HepG2 (cell line): ENCODE data around the gene STX12. TPM values are rescaled to one million over a fixed set of nuclear protein-coding genes. Genes with fewer than 3 reads are reported as not detected.

ENCODE experiments used
- RNF2 ChIP-seq: fragments of 450-650 bp; conservative IDR thresholded peaks from 2 replicates; pipeline ENCODE4 v1.6.1; 2016; ENCODE audit warnings: low read depth
- SMAD9 ChIP-seq: sonication (generic); formaldehyde crosslinking; IDR thresholded peaks from 2 replicates; pipeline ENCODE4 v1.5.1; 2020; ENCODE audit warnings: mild to moderate bottlenecking, missing genetic modification reagents
- SNAI1 ChIP-seq: sonication (generic); formaldehyde crosslinking; IDR thresholded peaks from 2 replicates; pipeline ENCODE4 v1.5.0; 2020; ENCODE audit warnings: mild to moderate bottlenecking, missing genetic modification reagents, borderline replicate concordance
- ZFP1 ChIP-seq: IDR thresholded peaks from 2 replicates; pipeline ENCODE4 v1.6.1; 2016
- ZIK1 ChIP-seq: sonication (generic); formaldehyde crosslinking; IDR thresholded peaks from 2 replicates; pipeline ENCODE4 v1.5.0; 2020; ENCODE audit warnings: mild to moderate bottlenecking, low read depth, missing genetic modification reagents, borderline replicate concordance
- ZNF30 ChIP-seq: sonication (generic); formaldehyde crosslinking; IDR thresholded peaks from 2 replicates; pipeline ENCODE4 v1.5.0; 2020; ENCODE audit warnings: mild to moderate bottlenecking, missing genetic modification reagents
- ZNF749 ChIP-seq: sonication (generic); formaldehyde crosslinking; IDR thresholded peaks from 2 replicates; pipeline ENCODE4 v1.8.0; 2022; ENCODE audit warnings: mild to moderate bottlenecking, missing genetic modification reagents, moderate library complexity, borderline replicate concordance
- ZNF841 ChIP-seq: sonication (generic); formaldehyde crosslinking; IDR thresholded peaks from 2 replicates; pipeline ENCODE4 v1.8.1; 2023; ENCODE audit warnings: missing genetic modification reagents, borderline replicate concordance
- polyA plus RNA-seq, 8 experiments: library from polyadenylated mRNA; depleted of rRNA in 3 of 8; stranded (reverse) in 7 of 8; unstranded in 1 of 8; fragments of >200 nt; fragmentation: Illumina TruSeq in 4 of 8; extraction: Trizol in 4 of 8; gene quantifications; 2 replicates each; pipeline versions ENCODE4 v1.2.1 to v1.2.3, GENCODE V29; 2011 to 2016; ENCODE audit warnings: low read depth in 4 of 8, missing spikeins in 1 of 8, mixed read lengths in 1 of 8; ENCODE audit not compliant: insufficient read depth in 1 of 8
- total RNA-seq, 5 experiments: library from RNA; depleted of rRNA; stranded (reverse); fragments of >200 nt; fragmentation: Illumina TruSeq; extraction: Trizol; gene quantifications; 2 replicates each; pipeline ENCODE4 v1.2.3, GENCODE V29; 2016; ENCODE audit warnings: low read depth in 1 of 5
- TF ChIP-seq, protein P1 (sequence below): sonication (generic); formaldehyde crosslinking; IDR thresholded peaks from 2 replicates; pipeline ENCODE4 v1.4.0; 2020; ENCODE audit warnings: mild to moderate bottlenecking, missing genetic modification reagents, borderline replicate concordance
- TF ChIP-seq, protein P2 (sequence below), 2 experiments: sonication (generic) in 1 of 2; formaldehyde crosslinking in 1 of 2; IDR thresholded peaks; 2 replicates each; pipeline versions ENCODE4 v1.4.0 to v1.6.1; 2018 to 2020; ENCODE audit warnings: missing genetic modification reagents in 2 of 2, borderline replicate concordance in 1 of 2, low read depth in 1 of 2, mild to moderate bottlenecking in 1 of 2, missing biosample characterization in 1 of 2
- TF ChIP-seq, protein P3 (sequence below): sonication (generic); formaldehyde crosslinking; conservative IDR thresholded peaks from 2 replicates; pipeline ENCODE4 v1.4.0; 2020; ENCODE audit warnings: missing genetic modification reagents
- TF ChIP-seq, protein P4 (sequence below): sonication (generic); formaldehyde crosslinking; IDR thresholded peaks from 2 replicates; pipeline ENCODE4 v1.5.1; 2020; ENCODE audit warnings: missing genetic modification reagents, mild to moderate bottlenecking, borderline replicate concordance
- TF ChIP-seq, protein P5 (sequence below): IDR thresholded peaks from 2 replicates; pipeline ENCODE4 v1.6.1; 2012; ENCODE audit warnings: low read depth, low read length, improper control_type of control experiment
- TF ChIP-seq, protein P6 (sequence below): sonication (generic); formaldehyde crosslinking; IDR thresholded peaks from 2 replicates; pipeline ENCODE4 v1.8.1; 2022; ENCODE audit warnings: mild to moderate bottlenecking, missing genetic modification reagents

STX12 gene
- total and polyA plus RNA-seq, 2 of the 13 experiments (the other 11 are each of a cell fraction or from before 2014, with no cell fraction given), result 9.0 to 19.7 TPM

DNA sequence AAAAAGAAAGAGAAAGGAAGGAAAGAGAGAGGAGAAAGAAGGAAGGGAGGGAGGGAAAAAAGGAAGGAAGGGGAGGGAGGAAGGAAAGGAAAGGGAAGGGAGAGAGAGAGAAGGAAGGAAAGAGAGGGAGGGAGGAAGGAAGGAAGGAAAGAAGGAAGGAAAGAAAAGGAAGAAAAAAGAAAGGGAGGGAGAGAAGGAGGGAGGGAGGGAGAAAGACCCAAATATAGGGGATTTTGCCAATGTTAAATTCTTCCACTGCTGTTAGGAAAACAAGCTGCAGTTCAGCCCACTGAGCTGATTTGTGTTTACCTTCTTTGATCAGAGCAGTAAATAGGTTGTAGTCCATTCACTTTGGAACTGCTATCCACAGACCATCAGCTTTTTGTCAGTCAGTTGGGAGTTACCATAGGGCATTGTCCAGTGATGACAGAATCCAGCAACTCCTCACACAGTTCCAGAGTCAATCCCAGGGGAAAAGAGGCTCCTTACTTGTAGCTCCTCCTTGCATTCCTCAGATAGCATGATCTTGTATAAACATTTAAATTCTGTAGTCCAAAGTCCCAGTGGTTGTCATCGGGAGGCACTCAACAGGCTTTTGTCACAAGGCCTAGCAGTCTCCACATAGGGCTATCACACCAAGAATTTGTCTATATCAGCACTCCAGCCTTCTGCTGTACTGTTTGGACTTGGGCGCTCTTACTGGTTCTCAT is 44.1 kb downstream of the STX12 start (continued):
- TF ChIP-seq, protein P1, sequence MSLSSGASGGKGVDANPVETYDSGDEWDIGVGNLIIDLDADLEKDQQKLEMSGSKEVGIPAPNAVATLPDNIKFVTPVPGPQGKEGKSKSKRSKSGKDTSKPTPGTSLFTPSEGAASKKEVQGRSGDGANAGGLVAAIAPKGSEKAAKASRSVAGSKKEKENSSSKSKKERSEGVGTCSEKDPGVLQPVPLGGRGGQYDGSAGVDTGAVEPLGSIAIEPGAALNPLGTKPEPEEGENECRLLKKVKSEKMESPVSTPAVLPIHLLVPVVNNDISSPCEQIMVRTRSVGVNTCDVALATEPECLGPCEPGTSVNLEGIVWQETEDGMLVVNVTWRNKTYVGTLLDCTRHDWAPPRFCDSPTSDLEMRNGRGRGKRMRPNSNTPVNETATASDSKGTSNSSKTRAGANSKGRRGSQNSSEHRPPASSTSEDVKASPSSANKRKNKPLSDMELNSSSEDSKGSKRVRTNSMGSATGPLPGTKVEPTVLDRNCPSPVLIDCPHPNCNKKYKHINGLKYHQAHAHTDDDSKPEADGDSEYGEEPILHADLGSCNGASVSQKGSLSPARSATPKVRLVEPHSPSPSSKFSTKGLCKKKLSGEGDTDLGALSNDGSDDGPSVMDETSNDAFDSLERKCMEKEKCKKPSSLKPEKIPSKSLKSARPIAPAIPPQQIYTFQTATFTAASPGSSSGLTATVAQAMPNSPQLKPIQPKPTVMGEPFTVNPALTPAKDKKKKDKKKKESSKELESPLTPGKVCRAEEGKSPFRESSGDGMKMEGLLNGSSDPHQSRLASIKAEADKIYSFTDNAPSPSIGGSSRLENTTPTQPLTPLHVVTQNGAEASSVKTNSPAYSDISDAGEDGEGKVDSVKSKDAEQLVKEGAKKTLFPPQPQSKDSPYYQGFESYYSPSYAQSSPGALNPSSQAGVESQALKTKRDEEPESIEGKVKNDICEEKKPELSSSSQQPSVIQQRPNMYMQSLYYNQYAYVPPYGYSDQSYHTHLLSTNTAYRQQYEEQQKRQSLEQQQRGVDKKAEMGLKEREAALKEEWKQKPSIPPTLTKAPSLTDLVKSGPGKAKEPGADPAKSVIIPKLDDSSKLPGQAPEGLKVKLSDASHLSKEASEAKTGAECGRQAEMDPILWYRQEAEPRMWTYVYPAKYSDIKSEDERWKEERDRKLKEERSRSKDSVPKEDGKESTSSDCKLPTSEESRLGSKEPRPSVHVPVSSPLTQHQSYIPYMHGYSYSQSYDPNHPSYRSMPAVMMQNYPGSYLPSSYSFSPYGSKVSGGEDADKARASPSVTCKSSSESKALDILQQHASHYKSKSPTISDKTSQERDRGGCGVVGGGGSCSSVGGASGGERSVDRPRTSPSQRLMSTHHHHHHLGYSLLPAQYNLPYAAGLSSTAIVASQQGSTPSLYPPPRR, result 0 out of 2 replicates have a peak, but pooled peaks have one; percentile 59
- TF ChIP-seq ZNF841 (CRISPR knock-in tag), result no peak
- TF ChIP-seq, protein P2, sequence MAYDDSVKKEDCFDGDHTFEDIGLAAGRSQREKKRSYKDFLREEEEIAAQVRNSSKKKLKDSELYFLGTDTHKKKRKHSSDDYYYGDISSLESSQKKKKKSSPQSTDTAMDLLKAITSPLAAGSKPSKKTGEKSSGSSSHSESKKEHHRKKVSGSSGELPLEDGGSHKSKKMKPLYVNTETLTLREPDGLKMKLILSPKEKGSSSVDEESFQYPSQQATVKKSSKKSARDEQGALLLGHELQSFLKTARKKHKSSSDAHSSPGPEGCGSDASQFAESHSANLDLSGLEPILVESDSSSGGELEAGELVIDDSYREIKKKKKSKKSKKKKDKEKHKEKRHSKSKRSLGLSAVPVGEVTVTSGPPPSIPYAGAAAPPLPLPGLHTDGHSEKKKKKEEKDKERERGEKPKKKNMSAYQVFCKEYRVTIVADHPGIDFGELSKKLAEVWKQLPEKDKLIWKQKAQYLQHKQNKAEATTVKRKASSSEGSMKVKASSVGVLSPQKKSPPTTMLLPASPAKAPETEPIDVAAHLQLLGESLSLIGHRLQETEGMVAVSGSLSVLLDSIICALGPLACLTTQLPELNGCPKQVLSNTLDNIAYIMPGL (CRISPR knock-in tag; IDR thresholded peaks at IDR 0.05; ENCODE audit: borderline replicate concordance in 1 of 2, low read depth in 1 of 2), result no peak
- TF ChIP-seq, protein P3, sequence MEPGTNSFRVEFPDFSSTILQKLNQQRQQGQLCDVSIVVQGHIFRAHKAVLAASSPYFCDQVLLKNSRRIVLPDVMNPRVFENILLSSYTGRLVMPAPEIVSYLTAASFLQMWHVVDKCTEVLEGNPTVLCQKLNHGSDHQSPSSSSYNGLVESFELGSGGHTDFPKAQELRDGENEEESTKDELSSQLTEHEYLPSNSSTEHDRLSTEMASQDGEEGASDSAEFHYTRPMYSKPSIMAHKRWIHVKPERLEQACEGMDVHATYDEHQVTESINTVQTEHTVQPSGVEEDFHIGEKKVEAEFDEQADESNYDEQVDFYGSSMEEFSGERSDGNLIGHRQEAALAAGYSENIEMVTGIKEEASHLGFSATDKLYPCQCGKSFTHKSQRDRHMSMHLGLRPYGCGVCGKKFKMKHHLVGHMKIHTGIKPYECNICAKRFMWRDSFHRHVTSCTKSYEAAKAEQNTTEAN, result no peak
- no peak for TF ChIP-seq ZIK1 (CRISPR knock-in tag)
- TF ChIP-seq ZNF749 (CRISPR knock-in tag), result no peak
- TF ChIP-seq, protein P4, sequence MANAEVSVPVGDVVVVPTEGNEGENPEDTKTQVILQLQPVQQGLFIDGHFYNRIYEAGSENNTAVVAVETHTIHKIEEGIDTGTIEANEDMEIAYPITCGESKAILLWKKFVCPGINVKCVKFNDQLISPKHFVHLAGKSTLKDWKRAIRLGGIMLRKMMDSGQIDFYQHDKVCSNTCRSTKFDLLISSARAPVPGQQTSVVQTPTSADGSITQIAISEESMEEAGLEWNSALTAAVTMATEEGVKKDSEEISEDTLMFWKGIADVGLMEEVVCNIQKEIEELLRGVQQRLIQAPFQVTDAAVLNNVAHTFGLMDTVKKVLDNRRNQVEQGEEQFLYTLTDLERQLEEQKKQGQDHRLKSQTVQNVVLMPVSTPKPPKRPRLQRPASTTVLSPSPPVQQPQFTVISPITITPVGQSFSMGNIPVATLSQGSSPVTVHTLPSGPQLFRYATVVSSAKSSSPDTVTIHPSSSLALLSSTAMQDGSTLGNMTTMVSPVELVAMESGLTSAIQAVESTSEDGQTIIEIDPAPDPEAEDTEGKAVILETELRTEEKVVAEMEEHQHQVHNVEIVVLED, result no peak
- no peak for TF ChIP-seq SMAD9 (CRISPR knock-in tag)
- TF ChIP-seq SNAI1 (CRISPR knock-in tag), result no peak
- TF ChIP-seq, protein P5, sequence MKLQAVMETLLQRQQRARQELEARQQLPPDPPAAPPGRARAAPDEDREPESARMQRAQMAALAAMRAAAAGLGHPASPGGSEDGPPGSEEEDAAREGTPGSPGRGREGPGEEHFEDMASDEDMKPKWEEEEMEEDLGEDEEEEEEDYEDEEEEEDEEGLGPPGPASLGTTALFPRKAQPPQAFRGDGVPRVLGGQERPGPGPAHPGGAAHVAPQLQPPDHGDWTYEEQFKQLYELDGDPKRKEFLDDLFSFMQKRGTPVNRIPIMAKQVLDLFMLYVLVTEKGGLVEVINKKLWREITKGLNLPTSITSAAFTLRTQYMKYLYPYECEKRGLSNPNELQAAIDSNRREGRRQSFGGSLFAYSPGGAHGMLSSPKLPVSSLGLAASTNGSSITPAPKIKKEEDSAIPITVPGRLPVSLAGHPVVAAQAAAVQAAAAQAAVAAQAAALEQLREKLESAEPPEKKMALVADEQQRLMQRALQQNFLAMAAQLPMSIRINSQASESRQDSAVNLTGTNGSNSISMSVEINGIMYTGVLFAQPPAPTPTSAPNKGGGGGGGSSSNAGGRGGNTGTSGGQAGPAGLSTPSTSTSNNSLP, result no peak
- TF ChIP-seq RNF2, result no peak
- no peak for TF ChIP-seq ZFP1
- no peak for TF ChIP-seq ZNF30 (CRISPR knock-in tag)
- TF ChIP-seq, protein P6, sequence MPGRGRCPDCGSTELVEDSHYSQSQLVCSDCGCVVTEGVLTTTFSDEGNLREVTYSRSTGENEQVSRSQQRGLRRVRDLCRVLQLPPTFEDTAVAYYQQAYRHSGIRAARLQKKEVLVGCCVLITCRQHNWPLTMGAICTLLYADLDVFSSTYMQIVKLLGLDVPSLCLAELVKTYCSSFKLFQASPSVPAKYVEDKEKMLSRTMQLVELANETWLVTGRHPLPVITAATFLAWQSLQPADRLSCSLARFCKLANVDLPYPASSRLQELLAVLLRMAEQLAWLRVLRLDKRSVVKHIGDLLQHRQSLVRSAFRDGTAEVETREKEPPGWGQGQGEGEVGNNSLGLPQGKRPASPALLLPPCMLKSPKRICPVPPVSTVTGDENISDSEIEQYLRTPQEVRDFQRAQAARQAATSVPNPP, result no peak
